ACHN (cell line): ENCODE results near the gene GSTO1.

Source experiments
- DNase-seq: peaks from one replicate; pipeline ENCODE4 v3.0.0-alpha.2; 2015
- in situ Hi-C: cut with HindIII; loops from 2 replicates; pipeline ENCODE4 v1.10.0; 2017; ENCODE audit warnings: low sequenced_read_pairs, low pct_ligation_motif_present, low pct_unique_long_range_greater_than_20kb

GSTO1 gene

GRCh38 chr10:104297697-104298660 lies 43.3 kb downstream of the GSTO1 start:
- DNase-seq, result no peak
- in situ Hi-C loops, result no loop called here

GRCh38 chr10:104299031-104299904 lies 44.6 kb downstream of the GSTO1 start:
- in situ Hi-C loops, result no loop called here
- DNase-seq, result no peak

GRCh38 chr10:104300002-104300735 lies 45.5 kb downstream of the GSTO1 start:
- in situ Hi-C loops, result loop anchor here (10.0 kb wide), 1 partner anchor 45 kb away; the partner anchor contains the start of gene GSTO1
- peak; percentile 75 for DNase-seq

- peak; percentile 98 for DNase-seq
- in situ Hi-C loops, result loop anchor here (10.0 kb wide), 1 partner anchor 46 kb away; the partner anchor contains the start of gene GSTO1
Measured at GRCh38 chr10:104300736-104301292, 46.1 kb downstream of the GSTO1 start.

- DNase-seq, result no peak
- in situ Hi-C loops, result loop anchor here (10.0 kb wide), 1 partner anchor 47 kb away; the partner anchor contains the start of gene GSTO1
Measured at GRCh38 chr10:104301907-104302690, 47.4 kb downstream of the GSTO1 start.

- no peak for DNase-seq
- in situ Hi-C loops, result loop anchor here (10.0 kb wide), 1 partner anchor 49 kb away; the partner anchor contains the start of gene GSTO1
Measured at GRCh38 chr10:104303594-104304355, 49.1 kb downstream of the GSTO1 start.

DNA sequence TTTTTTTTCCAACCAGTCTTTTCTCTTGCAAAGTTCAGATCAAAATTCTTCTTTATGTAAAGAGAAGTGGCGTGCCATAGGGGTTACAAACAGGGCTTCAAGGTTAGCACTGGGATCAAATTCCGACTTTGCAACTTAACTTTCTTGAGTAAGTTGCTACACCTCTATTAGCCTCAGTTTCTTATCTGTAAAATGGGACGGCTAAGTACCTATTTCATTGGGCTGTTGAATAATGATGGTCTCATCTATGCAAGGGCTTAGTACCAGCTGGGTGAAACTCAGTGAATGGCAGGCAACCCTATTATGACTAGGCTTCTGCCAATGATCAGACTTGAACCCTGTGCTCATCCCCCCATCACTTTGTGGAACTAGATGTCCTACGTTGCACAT lies 49.7 kb downstream of the GSTO1 start:
- DNase-seq, result no peak
- in situ Hi-C loops, result loop anchor here (10.0 kb wide), 1 partner anchor 50 kb away; the partner anchor contains the start of gene GSTO1

DNA sequence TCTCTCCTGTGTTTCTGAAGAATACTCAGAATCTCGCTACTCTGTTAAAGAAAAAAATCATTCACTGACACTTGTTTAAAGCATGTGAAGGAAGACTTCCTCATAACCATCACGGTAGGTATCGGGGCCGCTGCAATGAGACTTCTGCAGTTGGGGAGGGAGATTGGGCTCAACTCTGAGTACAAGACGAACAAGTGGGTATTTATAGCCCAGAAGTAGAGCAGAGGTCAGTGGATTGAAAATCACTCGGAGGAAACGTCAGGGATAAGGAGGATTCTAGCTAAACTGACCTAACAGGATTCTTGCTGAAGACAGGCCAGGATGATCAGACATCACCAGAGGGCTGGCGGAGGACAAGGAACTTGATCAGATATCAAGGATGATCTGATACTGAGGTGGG lies 50.2 kb downstream of the GSTO1 start:
- in situ Hi-C loops, result loop anchor here (10.0 kb wide), 1 partner anchor 50 kb away; the partner anchor contains the start of gene GSTO1
- no peak for DNase-seq

DNA sequence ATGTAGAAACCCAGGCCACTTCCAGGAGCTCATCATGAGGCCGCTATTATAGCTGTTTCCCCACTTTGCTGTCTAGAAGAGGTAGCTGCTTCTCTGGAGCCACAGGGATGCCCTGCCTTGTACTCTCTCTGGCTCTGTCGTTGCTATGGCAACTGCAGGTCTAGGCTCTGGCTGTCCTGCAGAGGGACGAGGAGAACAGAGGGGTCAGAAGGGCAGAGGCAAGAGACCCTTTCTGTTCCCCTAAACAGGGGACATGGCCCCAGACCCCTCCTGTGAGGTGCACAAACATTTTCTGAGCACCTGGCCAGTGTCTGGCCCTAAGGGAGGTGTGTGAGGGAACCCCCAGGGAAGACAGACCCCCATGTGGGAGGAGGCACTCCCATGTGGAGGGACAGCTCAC lies 52.2 kb downstream of the GSTO1 start:
- in situ Hi-C loops, result loop anchor here (10.0 kb wide), 1 partner anchor 52 kb away; the partner anchor contains the start of gene GSTO1
- no peak for DNase-seq

DNA sequence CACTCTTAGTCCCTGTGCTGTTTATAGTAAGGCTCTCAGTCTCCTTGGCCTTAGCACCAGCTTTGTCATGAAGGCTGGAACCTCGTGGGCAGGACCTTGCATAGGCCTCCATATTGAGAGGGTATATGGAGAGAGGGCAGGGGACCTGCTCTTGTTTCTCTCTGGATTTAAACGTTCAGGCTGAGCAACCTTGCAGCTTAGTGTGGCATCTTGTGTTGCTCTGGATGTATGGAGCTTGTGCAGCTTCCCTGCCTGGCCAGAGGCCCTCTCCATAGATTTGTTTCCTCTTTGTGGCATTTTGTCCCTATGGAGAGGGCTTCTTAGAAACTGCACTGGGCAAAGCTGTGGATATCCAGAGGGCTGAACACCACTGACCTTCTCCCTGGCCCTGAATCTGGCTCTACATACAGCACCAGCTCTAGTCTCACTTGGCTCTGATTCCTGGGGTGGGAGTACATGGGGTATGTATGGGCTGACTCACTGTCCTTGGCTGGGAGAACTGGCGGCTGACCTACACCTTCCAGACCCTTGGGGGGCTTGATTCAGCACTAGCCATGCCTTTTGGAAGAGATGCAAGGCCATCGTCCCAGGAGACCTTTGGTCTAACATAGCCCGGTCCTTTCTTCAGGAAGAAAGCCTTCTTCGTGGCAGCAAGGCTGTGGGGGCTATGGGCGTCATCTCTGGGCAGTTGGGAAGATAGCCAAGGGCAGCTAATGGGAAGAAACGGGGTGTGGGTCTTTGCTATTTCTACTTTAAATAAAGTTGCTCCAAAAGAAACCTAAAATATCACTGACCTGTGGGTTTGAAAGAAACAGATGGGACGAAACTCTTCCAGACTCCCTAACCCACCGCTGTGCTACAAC lies 53.1 kb downstream of the GSTO1 start:
- in situ Hi-C loops, result loop anchor here (10.0 kb wide), 1 partner anchor 53 kb away; the partner anchor contains the start of gene GSTO1
- no peak for DNase-seq

DNA sequence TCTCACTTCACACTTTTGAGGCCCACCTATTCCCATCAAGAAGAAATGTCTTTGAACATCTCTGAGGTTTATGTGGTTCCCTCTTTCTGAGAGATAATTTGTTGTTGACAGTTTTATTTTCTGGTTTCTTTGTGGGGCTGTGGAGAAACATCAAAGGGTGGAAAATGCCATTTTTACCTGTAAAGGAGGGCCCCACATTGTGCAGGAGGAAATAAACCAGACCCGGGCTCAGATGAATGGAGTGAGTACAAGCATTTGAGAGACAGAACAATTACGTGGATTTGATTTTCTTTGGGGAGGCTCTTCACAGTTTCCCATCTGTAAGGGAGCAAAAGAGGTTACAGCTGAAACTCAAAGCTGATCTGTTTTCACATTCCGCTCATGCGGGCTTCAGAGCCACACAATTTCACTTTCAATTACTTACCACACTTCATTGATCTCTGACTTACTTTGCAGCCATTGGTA lies 53.8 kb downstream of the GSTO1 start:
- in situ Hi-C loops, result loop anchor here (10.0 kb wide), 1 partner anchor 54 kb away; the partner anchor contains the start of gene GSTO1
- no peak for DNase-seq

DNA sequence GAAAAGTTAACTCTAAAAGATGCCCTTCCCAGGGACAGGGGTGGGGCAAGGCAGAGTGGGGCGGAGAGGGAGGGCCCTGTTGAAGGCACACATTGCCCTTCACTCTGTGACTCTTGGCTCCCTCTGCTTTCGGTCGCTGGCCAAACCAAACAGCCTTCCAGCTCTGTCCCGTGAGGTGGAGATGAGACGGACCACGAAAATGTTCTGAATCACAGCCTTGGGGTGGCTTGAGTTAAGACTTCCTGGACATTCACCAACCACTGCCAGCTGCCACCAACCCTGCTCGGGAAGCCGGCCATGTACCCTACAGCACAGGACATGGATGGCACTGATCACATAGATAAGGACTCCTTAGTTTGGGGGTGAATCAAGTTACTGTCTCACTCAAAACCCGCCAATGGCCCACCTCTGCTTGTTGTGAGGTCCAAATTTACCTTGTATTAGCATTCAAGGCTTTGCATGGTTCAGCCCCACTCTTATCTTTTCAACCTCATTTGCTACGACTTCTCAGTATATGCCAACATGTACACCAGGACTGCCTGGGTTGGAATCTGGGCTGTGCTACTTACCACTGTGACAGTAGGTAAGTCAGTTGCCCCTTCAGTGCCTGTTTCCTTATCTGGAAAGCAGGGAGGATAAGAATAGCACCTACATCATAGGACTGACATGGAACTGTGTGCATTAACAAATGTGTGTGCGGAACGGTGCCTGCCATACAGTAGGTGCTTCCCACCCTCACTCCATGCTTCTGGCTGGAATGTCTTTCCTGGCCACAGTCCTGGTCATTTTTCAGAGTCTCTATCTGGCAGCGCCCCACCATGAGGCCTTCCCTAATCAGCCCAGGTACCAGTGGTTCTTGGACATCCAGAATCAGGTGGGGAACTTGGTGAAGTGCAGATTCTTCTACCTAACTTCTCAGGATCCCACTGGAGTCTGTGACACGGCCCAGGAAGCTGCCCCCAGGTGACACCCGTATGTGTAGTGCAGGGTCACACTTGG lies 55.6 kb downstream of the GSTO1 start:
- in situ Hi-C loops, result loop anchor here (10.0 kb wide), 1 partner anchor 55 kb away; the partner anchor contains the start of gene GSTO1
- DNase-seq, result peak; percentile 63

DNA sequence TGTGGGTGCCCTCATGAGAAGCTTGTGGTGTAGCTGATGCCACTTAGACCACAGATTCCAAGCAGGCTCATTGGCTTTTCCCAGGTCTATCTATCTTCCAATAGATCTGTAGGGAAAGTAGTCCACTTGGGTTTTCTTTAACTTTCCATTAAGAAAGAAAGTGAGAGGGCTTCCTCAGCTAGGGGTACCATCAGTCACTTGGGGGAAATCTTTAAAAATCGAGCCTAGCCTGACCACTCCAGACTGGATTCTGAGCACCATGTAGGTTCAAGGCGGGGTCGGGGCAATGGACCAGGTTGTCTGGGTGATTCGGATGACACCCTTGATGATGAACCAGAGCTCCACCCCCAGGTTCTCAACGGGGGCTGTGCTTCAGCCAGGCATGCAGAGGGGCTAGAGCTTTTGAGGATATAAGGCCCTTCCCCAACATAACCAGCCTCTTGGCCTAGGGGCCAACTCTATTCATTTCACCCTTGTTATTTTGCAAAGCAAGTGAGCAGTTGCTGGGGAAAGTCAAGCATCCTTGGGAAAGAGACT lies 56.6 kb downstream of the GSTO1 start:
- in situ Hi-C loops, result no loop called here
- no peak for DNase-seq
